Lower leg skin (tissue), 3 donors: ENCODE data around the gene KPNA2.

Experiments used
- CTCF ChIP-seq, 3 donors: fragments of 450-650 bp; IDR thresholded peaks; one replicate each; pipeline ENCODE4 v1.5.1; 2016; ENCODE audit warnings: antibody characterized with exemption in 3 of 3, mild to moderate bottlenecking in 3 of 3, moderate library complexity in 2 of 3
- POLR2A ChIP-seq, 2 donors: fragments of 450-650 bp; IDR thresholded peaks; one replicate each; pipeline ENCODE4 v1.6.1; 2016 to 2017; ENCODE audit warnings: antibody characterized with exemption in 2 of 2, mild to moderate bottlenecking in 1 of 2, moderate library complexity in 1 of 2

- TF ChIP-seq POLR2A (IDR thresholded peaks at IDR 0.05) (no peak), CTCF (IDR thresholded peaks at IDR 0.05) (no peak)
Observed at GRCh38 chr17:68006797-68007196, 28.7 kb upstream of the KPNA2 start.
